HG02981 (cell line): Measurements from ENCODE around the gene ZMYND10.

Source experiments
- ATAC-seq: cut with Tn5 transposase; IDR thresholded peaks from one replicate; pipeline ENCODE4 v1.9.1; 2021; ENCODE audit warnings: mild to moderate bottlenecking, moderate library complexity; ENCODE audit not compliant: unreplicated experiment

Gene ZMYND10

GRCh38 chr3:50292159-50293078 is 53.1 kb downstream of the ZMYND10 start, which contains the start of gene IFRD2:
Gene IFRD2, minus strand, starts transcription at chr3:50292429. Its CDS starts 155 bp downstream, at chr3:50292274.
- ATAC-seq: peak; percentile 95
